Mononuclear cell (primary cell): ENCODE measurements around the gene GALM. TPM values are rescaled to one million over a fixed set of nuclear protein-coding genes. Genes with fewer than 3 reads are reported as not detected.
"Not testable (repeated sequence)": the region's sequence is repeated elsewhere in the genome, so short reads cannot be mapped to it uniquely, and the experiment has no call there.

Experiments
- H3K27me3 ChIP-seq: 2 replicates; pipeline ENCODE4 v1.6.0; 2011; ENCODE audit warnings: low read length, control low read depth; ENCODE audit not compliant: insufficient read depth
- H3K4me1 ChIP-seq: 2 replicates; pipeline ENCODE4 v1.5.1; 2011; ENCODE audit warnings: mild to moderate bottlenecking, low read length, control low read depth; ENCODE audit not compliant: insufficient read depth
- H3K4me3 ChIP-seq: 2 replicates; pipeline ENCODE4 v1.5.1; 2011; ENCODE audit warnings: mild to moderate bottlenecking, low read length, moderate library complexity
- H3K9me3 ChIP-seq: 2 replicates; pipeline ENCODE4 v1.5.1; 2011; ENCODE audit warnings: low read depth, mild to moderate bottlenecking, control low read depth, low read length
- total RNA-seq: library from RNA; depleted of rRNA; stranded (reverse); fragments of >200 nt; gene quantifications from one replicate; pipeline ENCODE4 v1.2.3, GENCODE V29; 2012

The GALM gene
- total RNA-seq, 1 donor = 13.0 TPM

DNA sequence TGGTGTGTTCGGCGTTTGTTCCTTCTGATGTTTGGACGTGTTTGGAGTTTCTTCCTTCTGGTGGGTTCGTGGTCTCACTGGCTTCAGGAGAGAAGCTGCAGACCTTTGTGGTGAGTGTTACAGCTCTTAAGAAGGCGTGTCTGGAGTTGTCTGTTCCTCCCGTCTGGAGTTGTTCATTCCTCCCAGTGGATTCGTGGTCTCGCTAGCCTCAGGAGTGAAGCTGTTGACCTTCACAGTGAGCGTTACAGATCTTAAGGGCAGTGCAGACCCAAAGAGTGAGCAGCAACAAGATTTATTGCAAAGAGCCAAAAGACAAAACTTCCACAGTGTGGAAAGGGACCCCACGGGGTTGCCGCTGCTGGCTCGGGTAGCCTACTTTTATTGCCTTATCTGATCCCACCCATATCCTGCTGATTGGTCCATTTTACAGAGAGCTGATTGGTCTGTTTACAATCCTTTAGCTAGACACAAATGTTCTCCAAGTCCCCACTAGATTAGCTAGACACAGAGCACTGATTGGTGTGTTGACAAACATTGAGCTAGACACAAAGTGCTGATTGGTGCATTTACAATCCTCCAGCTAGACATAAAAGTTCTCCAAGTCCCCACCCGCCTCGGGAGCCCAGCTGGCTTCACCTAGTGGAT, 23.4 kb upstream of the GALM start:
- not testable (repeated sequence) for H3K4me3 ChIP-seq, H3K4me1 ChIP-seq

DNA sequence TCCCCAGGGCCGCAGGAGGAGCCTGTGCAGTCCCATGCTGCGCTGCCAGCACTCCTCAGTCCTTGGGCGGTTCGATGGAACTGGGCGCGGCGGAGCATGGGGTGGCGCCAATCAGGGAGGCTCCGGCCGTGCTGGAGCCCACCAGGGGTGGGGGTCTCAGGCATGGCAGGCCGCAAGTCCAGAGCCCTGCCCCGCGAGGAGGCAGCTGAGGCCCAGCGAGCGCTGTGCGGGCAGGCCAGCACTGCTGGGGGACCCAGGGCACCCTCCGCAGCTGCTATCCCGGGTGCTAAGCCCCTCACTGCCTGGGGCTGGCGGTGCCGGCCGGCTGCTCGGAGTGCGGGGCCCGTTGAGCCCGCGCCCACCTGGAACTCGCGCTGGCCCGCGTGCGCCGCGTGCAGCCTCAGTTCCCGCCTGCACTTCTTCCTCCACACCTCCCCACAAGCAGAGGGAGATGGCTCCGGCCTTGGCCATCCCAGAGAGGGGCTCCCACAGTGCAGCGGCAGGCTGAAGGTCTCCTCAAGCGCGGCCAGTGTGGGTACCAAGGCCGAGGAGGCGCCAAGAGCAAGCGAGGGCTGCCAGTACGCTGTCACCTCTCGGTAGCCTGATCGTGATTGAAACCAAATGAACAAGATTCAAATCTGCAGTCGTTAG, 22.8 kb upstream of the GALM start:
- Histone ChIP-seq H3K4me3 (no peak overlapping the region), H3K27me3 (no peaks in the 10 kb centered on the region), H3K4me1 (peaks cover 14% of the 10 kb centered on the region), H3K9me3 (no peaks in the 10 kb centered on the region)

More for the DNA sequence above, 23.4 kb upstream of the GALM start:
- H3K9me3 ChIP-seq, H3K27me3 ChIP-seq: not testable (repeated sequence)

DNA sequence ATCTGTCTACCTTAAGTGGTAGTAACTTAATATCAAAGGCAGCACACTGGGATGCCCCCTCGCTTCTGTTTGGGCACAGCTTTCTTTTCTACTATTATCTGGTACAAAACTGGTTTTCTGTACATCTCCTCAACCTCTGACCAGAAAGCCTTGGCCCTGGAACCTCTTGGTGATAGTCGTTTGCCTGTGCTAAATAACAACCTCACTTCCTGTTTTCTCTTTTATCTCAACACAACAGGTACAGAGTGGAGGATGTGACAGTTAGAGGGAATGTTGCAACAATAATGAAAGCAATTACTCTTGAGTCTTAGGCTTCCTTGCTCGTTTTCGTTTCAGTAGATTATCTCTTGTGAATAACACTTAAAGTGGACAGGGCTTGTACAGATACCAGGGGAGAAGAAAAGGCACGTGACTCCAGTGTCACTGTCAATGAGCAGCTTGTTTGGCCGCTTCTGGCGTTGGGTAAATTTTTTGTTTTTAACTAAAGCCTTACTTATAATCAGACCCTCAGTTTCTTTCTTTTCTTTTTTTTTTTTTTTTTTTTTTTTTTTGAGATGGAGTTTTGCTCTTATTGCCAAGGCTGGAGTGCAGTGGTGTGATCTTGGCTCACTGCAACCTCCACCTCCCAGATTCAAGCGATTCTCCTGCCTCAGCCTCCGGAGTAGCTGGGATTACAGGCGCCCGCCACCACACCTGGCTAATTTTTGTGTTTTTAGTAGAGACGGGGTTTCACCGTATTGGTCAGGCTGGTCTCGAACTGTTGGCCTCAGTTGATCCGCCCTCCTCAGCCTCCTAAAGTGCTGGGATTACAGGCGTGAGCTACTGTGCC, 22.0 kb upstream of the GALM start:
- H3K27me3 ChIP-seq, H3K4me3 ChIP-seq, H3K9me3 ChIP-seq: not testable (repeated sequence)
- peaks cover 21% of the 10 kb centered on the region for H3K4me1 ChIP-seq

DNA sequence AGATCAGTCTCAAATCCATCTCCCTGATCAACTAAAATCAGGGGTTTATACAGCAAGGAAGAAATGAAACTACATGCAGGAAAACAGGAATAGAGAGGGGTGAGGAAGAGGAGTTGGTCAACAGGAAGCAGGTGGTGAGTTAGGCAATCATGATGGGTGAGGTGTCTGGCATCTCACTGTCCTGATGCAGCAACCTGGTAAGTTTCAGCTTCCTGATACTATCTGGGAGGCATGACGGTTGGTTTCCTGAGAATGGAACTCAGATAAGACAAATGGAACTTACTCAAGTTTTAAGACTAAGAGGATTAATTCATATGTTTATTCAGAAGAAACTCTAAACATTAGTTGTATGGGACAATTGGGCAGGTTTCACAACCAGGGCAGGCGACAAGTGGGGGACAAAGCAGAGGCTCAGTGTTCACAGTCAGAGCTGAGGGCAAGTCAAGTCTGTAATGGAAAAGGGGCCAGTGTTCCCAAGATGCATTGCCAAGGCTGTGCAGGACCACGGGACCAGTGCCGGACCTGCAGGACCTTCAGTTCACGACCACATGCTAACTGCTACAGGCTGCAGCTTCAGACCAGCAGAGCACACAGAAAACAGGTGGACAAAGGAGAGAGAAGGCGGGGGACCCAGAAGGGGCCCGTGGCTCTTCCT, 17.7 kb upstream of the GALM start:
- H3K27me3 ChIP-seq = no peaks in the 10 kb centered on the region
- no peak overlapping the region for H3K4me3 ChIP-seq
- H3K9me3 ChIP-seq = no peaks in the 10 kb centered on the region
- H3K4me1 ChIP-seq = peaks cover 39% of the 10 kb centered on the region

DNA sequence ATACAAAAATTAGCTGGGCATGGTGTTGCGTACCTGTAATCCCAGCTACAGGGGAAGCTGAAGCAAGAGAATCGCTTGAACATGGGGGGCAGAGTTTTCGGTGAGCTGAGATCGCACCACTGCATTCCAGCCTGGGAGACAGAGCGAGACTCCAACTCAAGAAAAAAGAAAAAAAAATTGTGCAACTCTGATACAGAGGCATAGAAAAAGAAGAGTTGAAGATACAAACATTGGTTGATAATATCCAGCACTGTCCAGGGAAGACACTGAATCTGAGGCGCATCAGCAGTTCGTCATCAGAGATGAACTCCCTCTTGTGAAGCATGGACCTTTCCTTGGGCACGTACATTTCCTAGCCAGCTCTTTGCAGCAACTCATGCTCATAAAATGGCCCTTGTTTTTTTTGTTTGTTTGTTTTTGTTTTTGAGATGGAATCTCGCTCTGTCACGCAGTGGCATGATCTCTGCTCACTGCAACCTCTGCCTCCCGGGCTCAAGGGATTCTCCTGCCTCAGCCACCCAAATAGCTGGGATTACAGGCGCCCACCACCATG, 16.7 kb upstream of the GALM start:
- no peaks in the 10 kb centered on the region for H3K9me3 ChIP-seq
- peaks cover 44% of the 10 kb centered on the region for H3K4me1 ChIP-seq
- no peak overlapping the region for H3K4me3 ChIP-seq
- H3K27me3 ChIP-seq = no peaks in the 10 kb centered on the region

DNA sequence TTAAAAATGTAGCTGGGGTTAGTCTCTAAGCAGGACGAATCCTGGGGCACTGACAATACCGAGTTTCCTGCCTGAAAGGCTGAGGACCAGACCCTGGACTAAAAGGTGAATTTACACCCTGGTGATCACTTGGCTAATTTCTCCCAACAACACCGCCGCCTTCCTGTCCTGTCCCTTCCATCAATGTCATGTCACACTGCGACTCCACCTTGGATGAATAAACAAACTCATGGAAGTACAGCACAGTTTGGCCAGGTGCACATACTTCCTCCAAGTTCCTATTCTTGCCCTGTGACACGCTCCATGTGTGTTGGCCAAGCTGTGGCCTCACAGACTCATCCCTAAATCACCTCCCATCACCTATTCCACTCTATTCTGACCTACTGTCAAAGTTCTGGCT, 15.9 kb upstream of the GALM start:
- H3K27me3 ChIP-seq = no peaks in the 10 kb centered on the region
- no peaks in the 10 kb centered on the region for H3K9me3 ChIP-seq
- peaks cover 49% of the 10 kb centered on the region for H3K4me1 ChIP-seq
- H3K4me3 ChIP-seq = no peak overlapping the region

DNA sequence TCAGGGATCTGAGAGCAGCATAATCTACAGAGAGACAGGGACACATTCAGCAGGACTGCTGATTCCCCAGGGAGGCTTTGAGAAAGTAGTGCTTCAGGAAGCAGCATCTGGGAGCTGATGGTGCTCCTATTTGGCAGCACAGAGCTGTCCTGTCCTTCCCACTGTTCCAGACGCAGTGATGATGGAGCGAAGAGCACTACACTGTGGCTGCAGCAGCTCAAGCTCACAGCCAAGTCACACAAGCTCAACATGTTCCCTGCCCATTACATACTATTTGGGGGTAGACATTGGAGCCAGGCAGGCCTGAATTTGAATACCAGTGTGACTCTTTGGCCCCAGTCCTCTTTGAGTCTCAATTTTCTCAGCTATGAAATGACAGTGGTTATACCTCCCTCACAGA, 15.2 kb upstream of the GALM start:
- no peak overlapping the region for H3K4me3 ChIP-seq
- H3K27me3 ChIP-seq = no peaks in the 10 kb centered on the region
- H3K9me3 ChIP-seq = no peaks in the 10 kb centered on the region
- H3K4me1 ChIP-seq = peaks cover 49% of the 10 kb centered on the region

DNA sequence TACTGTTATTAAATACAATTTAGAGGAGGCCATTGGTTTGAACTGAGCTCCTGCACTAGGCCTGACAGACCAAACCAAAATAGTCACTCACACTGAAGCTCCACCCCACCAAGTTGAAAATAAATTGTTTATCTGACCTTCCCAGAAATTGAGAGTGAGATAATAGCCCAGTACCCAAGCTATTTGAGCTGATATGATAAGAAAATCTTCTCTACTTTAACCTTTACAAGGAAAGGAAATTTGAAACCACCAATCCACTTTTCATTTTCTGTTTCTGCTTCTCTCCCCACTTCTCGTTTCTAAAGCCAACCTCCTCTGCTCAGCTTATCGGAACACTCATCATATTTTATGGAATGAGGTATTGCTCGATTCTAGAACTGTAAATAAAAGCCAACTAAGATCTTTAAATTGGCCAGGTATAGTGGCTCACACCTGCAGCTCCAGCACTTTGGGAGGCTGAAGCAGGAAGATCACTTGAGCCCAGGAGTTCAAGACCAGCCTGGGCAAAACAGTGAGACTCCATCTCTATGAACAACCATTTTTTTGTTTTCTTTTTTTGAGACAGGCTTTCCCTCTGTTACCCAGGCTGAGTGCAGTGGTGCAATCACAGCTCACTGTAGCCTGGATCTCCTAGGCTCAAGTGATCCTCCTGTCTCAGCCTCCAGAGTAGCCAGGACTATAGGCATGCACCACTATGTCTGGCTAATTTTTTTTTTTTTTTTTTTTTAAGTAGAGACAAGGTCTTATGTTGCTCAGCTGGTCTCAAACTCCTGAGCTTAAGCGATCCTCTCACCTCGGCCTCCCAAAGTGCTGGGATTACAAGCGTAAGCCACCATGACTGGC, 13.3 kb upstream of the GALM start:
- Histone ChIP-seq H3K4me3 (no peak overlapping the region), H3K4me1 (peaks cover 48% of the 10 kb centered on the region), H3K27me3 (no peaks in the 10 kb centered on the region), H3K9me3 (no peaks in the 10 kb centered on the region)

DNA sequence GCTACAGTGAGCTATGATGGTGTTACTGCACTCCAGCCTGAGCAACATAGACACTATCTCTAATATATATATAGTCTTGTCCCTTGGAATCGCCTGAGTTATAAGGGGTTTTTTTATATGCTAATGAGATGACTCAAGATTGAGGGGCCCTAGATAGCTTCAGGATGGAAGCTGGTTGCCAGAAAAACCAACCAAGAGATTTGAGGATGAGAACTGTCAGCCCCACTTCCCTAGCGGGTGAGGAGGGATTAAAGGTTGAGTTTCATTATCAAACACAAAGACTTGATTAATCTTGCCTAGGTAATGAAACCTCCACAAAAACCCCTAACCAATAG, 12.6 kb upstream of the GALM start:
- H3K9me3 ChIP-seq = no peaks in the 10 kb centered on the region
- H3K4me3 ChIP-seq = no peak overlapping the region
- H3K27me3 ChIP-seq = no peaks in the 10 kb centered on the region
- peaks cover 41% of the 10 kb centered on the region for H3K4me1 ChIP-seq

DNA sequence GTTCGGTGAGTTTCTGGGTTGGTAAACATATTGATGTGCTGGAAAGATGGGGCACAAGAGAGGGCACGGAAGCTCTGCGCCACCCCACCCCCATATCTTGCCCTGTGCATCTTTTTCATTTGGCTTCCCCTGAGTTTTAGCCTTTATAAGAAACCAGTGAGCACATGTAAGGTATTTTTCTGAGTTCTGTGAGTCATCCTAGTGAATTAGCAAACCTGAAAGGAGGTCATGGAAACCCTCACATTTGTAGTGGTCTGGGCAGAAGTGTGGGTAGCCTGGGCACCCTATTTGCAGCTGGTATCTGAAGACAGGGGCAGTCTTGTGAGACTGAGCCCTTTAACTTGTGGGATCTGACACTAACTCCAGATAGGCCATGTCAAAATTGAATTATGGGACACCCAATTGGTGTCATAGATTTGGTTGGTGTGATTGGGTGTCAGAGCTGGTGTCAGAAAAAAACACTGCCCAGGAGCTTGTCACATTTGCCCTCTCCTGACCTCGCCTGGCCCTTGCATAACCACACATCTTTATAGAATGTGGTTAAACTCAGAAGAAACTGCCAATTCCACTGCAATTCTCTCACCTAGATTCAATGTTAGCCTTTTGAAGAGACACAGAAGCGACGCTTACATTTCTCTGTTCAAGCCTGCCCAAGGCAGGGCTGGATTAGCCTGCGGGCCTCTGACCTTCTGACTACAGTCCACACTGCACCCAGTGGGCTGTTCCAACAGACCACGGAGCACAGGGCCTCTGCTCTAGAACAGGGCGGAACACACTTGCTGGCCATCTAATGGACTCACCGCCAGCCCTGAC, 12.0 kb upstream of the GALM start:
- no peak overlapping the region for H3K4me3 ChIP-seq
- H3K4me1 ChIP-seq = peaks cover 35% of the 10 kb centered on the region
- H3K9me3 ChIP-seq = no peaks in the 10 kb centered on the region
- no peaks in the 10 kb centered on the region for H3K27me3 ChIP-seq

DNA sequence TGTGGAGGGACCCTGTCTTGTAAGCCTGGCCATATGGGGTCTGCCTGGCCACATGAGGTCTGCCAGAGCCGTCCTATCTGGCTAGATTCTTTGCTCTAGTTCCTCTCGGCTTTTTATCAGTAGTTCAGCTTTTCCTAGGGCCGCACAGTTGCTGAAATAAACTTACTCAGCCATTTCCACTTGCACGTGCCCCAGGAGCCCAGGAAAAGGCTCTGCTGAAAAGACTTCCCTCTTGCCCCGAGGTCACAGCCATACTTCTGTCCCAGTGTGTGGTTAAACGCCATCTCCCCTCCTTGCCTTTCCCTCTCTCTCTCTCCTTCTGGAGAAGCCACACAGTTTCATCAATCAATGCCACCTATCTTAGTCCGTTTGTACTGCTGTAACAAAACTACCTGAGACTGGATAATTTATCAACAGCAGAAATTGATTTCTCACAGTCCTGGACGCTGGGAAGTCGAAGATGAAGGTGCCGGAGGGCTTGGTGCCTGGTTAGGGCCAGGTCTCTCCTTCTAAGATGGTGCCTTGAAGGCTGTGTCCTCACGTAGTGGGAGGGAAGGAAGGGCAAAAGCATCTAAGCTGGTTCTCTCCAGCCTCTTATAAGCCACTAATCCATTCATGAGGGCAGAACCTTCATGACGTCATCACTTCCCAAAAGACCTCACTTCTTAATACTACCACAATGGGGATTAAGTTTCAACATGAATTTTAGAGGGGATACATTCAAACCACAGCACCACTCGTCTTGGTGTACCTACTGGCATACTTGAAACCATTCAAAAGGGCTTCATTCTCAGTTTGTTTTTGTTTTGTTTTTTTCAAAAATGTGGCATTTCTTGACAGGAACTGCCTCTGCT, 11.2 kb upstream of the GALM start:
- Histone ChIP-seq H3K27me3 (no peaks in the 10 kb centered on the region), H3K4me1 (peaks cover 32% of the 10 kb centered on the region), H3K9me3 (no peaks in the 10 kb centered on the region), H3K4me3 (no peak overlapping the region)

DNA sequence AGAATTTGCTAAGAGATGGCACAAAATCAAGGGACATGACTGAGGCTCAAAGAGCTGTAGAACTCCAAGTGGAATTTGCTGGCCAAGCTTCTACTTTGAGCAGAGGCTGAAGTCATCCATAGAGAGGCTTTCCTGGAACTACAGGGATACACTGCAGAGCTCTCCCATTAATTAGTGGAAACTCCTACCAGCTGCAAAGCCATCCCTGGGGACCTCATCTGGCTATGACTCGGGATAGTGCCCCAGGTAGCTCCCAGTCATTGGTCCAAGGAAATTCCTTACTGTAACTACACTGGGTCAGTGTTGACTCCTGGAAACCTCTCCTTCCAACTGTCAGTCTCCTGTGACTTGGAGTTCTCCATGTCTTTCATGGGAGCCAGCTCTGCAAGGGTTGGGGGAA, 10.5 kb upstream of the GALM start:
- Histone ChIP-seq H3K9me3 (no peaks in the 10 kb centered on the region), H3K4me3 (no peak overlapping the region), H3K27me3 (no peaks in the 10 kb centered on the region), H3K4me1 (peaks cover 32% of the 10 kb centered on the region)

DNA sequence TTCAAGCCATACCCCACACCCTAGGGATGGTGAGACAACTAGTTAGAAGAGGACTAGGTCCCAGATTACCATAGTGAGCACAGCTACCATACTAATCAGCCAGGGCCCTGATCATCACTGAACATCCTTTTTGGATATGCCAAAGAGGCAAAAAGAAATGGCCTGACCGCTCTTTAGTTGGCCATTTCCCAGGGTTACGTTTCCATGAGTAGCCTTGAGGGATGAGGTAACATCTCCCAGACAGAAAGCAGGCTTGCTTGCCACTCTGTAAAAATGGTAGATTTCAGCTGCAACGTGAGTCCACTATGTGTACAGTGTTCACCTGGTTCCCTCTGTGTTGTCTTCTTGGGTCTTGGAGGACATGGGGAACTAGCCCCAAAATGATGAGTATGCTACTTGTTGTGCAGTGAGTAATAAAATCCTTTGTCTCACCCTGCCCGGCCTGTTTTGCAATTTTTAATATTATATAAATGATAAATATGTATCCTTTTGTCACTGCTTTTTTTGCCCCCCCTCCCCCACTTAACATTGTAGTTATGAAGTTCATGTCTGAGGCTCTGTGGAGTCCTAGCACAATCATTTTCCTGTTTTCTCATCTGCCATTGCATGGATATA, 8.9 kb upstream of the GALM start:
- no peaks in the 10 kb centered on the region for H3K27me3 ChIP-seq
- no peak overlapping the region for H3K4me3 ChIP-seq
- no peaks in the 10 kb centered on the region for H3K9me3 ChIP-seq
- peaks cover 30% of the 10 kb centered on the region for H3K4me1 ChIP-seq
